Superior temporal gyrus (tissue), 1 donor: ENCODE measurements around the gene DMXL1.

Experiments used
- DNase-seq: peaks from one replicate; pipeline ENCODE4 v3.0.0-alpha.2; 2016; ENCODE audit errors: extremely low spot score

Gene DMXL1, protein sequence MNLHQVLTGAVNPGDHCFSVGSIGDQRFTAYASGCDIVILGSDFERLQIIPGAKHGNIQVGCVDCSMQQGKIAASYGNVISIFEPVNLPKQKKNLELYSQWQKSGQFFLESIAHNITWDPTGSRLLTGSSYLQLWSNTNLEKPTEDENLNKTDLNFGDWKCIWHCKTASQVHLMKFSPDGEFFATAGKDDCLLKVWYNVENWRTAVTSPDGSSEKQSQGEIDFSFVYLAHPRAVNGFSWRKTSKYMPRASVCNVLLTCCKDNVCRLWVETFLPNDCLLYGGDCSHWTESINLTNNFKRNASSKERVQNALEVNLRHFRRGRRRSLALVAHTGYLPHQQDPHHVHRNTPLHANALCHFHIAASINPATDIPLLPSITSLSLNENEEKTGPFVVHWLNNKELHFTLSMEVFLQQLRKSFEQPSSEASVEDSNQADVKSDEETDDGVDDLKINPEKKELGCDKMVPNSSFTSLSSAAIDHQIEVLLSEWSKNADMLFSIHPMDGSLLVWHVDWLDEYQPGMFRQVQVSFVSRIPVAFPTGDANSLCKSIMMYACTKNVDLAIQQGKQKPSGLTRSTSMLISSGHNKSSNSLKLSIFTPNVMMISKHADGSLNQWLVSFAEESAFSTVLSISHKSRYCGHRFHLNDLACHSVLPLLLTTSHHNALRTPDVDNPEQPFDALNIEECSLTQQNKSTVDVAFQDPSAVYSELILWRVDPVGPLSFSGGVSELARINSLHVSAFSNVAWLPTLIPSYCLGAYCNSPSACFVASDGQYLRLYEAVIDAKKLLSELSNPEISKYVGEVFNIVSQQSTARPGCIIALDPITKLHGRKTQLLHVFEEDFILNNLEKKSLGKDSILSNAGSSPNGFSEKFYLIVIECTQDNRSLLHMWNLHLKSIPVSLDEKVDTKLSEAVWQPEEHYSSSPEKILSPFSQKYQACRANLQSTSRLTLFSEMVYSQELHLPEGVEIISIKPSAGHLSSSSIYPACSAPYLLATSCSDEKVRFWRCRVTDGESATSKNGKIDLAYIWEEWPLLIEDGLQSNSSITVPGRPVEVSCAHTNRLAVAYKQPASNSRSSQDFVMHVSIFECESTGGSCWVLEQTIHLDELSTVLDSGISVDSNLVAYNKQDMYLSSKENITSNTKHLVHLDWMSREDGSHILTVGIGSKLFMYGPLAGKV (N-terminal part only)

DNA sequence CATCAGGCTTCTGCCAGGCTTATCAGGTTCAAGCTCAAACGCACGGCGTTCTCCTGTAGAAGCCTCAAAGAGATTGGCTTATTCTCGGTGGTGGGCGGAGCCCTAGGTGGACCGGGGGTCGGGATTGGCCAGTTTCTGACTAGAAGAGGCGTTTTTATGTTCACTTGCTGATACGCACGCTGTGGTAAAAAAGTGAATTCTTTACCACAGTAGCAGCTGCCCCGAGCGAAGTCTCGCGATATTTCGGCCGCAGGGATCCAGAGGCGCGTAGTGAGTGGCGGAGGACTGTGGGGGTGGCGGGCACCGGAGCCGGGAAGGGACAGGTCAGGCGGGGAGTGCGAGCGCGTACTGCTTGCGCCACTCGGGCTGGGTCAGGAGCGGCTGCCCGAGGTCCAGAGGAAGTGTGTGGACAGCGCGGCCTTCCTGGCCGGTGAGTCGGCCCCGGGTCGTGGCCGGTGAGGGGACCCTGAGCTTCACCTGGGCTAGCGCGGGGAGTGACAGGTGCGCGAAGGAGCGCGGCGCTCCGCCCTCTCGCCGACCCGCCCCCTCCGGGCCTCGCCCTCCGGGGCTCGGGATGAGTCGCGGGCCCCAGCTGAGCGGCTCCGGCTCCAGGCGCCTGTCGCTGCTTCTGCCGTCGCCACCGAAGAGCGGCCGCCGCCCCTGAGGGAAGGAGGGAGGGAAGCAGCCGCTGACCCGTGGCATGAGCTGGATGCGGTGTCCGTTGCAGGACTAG lies at the start of gene DMXL1:
Gene DMXL1, plus strand, starts transcription at position 260 of the 733 bp plus-strand sequence. CDS start 483 bp downstream, outside the sequence.
- peak; percentile 100 for DNase-seq

DNA sequence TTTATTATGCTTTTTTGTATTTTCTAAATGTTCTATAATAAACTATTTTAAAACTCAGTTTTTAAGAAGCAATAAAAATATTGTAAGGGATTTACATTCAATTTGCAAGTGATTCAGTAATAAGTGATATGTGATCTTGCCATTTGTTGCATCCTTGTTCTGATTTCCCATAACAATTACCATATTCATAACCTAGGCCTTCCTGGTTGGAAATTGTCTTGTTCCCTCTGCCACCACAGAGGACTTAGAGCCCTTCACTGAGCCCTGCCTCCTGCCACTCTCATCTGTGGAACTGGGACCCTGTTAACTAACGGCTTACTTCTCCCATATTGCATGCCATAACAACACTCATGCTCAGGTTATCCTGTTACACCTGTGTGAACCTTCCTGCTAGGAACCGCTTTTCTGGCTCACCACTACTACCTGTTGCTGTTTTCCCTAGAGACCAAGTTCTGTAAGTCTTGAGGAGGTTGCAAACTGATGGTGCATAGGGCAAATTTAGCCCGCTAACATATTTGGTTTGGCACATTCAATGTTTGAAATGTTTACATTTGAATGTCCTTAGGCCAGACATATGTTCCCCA lies 49.6 kb upstream of the DMXL1 start:
- DNase-seq, result no peak

DNA sequence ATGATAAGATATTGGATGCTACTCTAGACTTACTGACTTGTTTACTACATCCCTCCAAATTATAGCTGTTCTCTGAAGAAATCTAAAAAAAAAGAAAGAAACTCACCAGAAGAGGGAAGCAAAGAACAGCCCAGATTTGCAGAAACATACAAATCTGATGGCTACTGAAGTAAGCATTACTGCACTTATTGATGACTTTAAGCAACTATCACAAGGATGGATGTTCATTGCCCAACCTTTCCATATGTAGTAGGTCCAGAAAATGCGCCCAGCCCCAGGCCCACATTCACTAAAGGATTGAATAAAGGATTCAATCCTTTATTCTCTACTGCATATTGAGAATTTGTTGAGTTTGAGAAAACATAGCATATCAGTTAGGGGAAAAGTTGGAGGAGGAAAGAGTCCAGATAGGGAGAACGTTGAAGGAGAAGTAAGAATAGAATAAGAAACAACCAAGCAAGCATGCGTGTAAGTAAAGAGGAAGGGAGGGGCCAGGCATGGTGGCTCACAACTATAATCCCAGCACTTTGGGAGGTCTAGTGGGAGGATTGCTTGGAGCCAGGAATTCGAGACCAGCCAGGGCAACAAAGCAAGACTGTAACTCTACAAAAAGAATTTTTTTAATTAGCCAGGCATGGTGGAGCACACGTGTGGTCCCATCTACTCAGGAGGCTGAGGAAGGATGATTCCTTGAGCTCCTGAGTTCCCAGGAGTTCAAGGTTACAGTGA lies 48.7 kb upstream of the DMXL1 start:
- peak; percentile 82 for DNase-seq

DNA sequence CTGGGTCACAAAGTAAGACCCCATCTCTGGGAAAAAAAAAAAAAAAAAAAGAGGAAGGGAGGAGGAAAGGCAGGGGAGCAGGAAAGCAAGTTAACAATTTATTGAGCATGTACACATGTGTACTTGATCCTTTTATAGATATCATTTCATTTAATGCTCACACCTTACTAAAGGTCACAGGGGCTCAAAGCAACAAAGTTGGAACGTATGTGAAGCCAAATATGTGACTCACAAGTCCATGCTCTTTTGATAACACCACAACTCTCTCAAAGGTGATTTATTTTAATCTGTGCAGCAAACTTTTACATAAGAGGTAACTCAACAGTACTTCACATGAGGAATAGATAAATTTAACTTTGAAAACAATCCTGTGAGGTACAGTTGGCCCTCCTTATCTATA lies 48.1 kb upstream of the DMXL1 start:
- no peak for DNase-seq

DNA sequence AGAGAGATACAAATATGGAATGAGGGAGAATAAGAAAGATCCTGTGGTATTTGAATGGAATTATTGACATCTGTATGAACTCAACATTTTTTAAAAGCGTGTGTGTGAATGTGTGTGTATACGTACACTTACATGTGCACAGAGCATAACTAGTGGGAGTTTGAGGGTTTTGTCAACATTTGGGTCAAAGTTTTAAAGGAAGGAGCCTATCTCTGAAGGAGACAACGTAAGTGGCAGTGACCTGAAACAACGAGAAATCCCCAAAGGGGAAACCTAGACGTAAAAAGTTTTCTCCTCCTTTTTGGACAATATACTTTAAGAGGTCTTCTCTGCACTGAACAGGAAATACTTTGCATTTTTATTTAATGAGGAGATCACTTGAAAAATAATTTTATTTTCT lies 42.3 kb upstream of the DMXL1 start:
- DNase-seq, result no peak

DNA sequence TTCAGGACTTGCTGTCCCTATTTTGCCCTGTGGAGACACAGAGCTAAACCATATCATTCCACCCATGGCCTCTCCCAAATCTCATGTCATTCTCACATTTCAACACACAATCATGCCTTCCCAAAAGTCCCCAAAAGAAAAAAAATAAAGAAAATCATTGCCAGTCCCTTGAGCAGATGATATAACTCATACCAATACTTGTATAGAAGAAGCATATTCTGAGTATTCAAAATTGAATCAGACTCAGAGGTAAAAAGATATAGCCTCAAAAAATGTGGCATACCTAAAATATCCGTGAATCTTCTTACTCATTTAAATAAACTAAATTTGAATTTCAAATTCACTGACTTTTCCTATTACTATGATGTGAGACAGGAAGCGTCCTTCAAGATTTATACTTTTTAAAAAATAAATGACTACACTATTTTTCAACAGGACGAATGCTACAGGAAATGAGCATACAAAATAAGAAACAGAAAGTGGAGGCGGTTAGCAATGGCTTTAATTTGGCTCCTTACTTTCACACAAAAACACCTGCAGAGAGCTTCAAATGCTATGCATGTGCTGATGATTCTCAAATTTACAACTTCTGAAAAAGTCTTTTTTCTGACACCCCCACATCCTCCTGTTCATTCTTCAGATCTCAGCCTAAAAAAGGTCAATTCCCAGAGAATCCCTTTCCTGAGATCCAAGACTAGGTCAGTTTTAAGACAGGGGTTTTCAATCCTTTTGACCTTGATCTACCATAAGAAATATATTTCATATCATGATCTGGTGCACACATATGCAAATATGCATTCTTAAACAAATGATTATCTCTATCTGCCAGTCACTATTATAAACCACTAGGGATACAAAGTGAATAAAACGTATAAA lies 39.6 kb upstream of the DMXL1 start:
- no peak for DNase-seq

DNA sequence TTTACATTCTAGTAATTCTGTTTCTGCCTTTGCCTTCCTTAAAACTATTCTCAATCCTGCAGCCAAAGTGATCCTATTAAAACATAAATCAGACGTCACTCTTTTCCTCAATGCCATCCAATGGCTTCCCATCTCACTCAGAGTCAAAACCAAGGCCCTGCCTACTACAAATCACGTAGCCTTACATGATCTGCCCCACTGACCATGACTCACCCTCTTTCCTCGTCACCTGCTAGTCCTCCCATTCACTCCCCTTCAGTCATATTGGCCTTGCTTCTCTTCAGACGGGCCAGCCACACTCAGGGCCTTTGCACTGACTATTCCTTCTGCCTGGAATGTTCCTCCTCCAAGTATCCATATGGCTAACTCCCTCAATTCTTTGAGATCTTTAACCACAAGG lies 39.0 kb upstream of the DMXL1 start:
- no peak for DNase-seq

DNA sequence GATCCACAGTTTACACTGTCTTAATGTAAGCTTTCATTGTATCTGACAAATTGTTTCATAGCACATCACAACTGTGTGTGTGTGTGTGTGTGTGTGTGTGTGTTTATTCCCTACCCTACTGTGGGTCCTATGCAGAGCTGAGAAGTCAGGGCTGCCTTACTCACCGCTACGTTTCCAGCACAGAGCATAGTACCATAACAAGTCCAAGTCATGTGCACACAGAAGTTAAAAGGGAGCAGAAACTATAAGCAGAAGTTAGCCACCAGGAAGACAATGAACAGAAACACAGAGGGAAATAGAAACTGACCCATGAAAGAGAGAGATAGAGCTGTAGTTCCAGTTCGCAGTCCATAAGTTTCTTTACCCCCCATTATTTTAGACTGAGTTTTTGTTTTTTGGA lies 38.2 kb upstream of the DMXL1 start:
- DNase-seq, result no peak

DNA sequence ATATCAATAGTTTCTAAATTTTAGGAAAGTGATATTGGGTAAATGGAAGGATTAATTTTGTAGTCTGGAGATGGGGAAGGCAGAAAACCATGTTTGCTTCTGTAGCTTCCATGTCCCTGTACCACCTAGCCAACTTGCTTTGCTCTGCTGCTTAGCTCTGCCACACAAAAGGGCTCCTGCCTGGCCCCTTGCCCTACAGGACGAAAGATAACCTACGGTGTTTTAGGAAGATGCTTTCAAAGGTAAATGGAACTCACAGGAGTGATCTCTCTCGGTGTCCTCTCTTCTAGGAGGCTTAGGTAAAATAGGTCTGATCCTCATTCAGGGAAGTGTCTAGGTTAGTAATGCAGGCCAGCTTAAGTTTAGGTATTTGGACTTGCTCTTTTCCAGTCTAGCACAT lies 37.8 kb upstream of the DMXL1 start:
- DNase-seq, result no peak

DNA sequence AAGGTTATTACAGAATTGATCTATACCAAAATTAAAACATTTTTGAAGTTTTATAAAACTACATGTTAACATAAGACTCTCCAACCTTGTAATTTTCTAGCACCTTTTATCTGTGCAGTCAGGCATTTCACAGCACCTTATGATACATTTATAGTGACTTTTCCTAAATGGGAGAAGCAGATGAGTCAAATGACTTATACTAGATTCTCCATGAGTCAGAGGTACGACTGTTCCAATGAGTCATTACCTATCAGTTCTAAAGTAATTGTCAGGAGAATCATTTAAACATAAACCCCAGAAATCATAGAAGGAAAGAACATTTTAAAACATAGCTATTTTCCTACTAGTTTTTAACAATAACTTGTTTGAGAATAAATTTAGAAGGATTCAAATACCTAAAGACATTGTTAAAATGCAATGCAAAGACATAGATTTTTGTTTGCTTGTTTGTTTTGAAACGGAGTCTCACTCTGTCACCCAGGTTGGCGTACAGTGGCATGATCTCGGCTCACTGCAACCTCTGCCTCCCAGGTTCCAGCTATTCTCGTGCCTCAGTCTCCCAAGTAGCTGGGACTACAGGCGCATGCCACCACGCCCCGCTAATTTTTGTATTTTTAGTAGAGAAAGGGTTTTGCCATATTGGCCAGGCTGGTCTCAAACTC lies 34.7 kb upstream of the DMXL1 start:
- DNase-seq, result peak; percentile 22

DNA sequence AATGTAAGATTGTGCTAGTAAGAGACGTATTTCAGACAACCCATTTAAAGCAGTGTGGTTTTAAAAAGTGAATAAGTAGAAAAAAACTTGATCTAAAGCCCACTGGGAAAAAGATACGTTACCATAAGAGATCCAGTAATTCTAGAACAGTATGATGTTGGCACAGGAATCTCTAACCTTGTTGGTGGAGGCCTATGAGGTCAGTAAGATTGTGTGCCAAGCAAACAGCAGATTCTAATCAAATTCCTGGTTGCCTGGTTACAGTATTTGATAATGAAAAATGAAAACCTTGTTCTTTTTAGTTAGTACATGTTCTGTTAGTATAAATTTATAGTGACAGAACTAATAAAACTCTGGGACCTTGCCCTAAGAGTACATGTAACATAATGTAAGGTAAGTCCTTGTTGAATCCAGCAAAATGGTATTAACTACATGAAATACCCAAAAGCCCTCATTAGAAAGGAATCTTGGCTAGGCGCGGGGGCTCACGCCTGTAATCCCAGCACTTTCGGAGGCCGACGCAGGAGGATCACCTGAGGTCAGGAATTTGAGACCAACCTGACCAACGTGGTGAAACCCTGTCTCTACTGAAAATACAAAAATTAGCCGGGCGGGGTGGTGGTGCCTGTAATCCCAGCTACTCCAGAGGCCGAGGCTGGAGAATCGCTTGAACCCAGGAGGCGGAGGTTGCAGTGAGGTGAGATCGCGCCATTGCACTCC lies 33.2 kb upstream of the DMXL1 start:
- DNase-seq, result no peak

DNA sequence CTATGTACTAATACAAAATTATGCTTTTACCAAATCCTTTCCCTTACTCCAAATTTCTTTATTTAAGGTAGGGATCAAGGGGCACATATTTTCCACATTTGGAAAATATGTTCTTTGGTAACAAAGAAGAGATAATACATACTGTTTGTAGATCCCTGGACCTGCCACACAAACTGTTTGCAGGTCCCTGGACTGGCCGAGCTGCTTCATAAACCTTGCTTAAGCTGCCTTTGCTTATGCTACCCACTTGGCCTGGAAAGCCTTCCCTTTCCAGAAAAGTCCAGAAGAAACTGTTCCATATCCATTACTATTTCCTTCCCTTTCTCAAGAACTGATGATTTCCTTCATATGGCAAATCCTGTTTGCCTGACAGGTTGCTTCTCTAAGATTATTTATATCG lies 22.6 kb upstream of the DMXL1 start:
- DNase-seq, result no peak

DNA sequence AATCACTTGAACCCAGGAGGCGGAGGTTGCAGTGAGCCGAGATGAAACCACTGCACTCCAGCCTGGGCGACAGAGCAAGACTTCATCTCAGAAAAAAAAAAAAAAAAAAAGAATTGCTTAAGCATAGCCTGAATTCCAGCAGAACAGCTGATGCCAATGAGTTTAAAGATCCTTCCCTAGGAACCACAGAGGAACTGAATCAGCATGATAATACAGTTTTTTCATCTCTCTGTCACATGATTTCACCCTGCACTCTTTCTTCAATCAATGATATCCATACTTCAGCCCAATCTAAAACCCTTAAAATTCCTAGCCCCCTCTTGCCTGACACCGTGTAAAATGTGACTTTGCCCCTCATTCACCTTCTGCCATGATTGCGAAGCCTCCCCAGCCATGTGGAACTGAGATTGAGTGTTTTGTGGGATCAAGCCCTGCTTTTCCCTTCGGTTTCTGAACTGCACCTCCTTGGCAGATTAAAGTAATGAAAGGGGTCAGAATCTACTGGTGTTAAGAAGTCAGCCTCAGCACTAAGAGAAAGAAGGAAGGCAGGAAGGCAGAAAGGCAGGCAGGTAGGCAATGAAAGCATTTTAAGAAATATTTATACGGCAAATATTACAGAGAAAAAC lies 20.9 kb upstream of the DMXL1 start:
- DNase-seq, result no peak

DNA sequence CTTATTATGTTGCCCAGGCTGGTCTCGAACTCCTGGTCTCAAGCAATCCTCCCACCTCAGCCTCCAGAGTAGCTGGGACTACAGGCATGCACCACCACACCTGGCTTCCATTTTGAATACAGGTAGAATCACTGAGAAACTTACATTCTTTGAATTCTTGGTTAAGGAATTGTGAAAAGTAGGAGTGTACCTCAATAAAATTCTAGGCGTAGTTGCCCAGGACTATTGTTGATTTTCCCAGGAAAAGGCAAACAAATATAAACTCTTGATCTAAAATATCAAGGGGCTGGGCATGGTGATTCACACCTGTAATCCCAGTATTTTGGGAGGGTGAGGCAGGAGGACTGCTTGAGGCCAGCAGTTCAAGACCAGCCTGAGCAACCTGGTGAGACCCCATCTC lies 16.8 kb upstream of the DMXL1 start:
- DNase-seq, result no peak

DNA sequence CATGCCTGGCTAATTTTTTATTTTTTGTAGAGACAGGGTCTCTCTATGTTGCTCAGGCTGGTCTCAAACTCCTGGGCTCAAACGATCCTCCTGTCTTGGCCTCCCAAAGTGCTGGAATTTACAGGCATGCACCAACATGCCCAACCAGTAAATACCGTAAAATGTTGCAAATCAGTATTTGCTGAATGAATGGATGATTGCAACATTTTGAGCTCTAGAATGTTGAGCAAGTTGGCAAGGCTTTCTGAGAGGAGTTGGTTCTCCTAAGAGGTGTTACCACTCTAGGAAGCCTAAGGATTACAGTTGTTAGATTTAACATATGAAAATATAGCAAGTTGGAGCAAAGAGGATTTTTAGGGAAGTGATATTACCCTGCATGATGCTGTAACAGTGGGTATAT lies 15.6 kb upstream of the DMXL1 start:
- no peak for DNase-seq

DNA sequence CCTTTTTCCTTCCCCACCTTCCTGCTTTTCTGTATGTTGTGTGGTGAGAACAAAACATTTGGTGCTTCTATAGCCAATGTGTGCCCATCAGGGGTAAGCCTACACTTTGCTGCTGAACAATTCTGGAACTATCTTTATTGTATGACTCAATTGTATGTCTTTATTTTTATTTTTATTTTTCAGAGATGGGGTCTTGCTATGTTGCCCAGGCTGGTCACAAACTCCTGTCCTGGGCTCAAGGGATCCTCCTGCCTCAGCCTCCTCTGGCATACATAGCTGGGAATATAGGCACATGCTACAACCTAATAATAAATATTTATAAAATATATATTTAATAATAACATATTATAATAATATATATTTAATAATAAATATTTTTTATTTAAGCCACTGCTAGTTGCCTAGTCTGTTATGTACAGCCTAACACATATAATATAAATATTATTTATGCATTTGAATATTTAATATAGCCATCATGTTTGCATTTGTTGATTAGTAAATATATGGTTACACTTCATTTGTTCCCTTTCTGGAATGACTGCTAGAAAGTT lies 11.8 kb upstream of the DMXL1 start:
- no peak for DNase-seq

DNA sequence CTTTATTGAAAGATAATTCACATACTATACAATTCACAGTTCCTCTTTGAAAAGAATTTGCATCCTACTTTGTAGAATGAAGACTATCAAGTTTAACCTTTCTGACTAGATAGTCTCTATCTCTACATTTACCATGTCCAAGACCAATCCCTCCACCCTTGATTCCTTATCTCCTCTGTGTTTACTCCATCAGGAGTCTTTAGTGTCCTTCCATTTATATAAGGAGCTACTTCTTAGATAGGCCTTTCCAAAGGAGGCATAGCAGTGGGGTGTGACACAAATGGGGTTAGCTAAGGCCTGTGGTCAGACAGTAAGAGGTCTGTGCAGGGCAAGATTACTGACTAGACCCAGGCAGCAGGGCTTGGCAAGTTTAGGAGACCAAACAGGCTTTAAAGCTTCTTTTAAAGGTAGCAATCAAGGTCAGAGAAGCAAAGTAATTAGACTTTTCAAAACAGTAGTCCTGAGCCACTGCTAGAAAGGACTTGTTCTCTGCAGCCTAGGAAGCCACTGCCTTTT lies 11.1 kb upstream of the DMXL1 start:
- no peak for DNase-seq
